HG03175 (cell line): ENCODE measurements around the gene CHPF2.

Source experiments
- ATAC-seq: cut with Tn5 transposase; IDR thresholded peaks from one replicate; pipeline ENCODE4 v1.9.1; 2021; ENCODE audit warnings: mild to moderate bottlenecking, moderate library complexity; ENCODE audit not compliant: unreplicated experiment

CHPF2 gene

DNA sequence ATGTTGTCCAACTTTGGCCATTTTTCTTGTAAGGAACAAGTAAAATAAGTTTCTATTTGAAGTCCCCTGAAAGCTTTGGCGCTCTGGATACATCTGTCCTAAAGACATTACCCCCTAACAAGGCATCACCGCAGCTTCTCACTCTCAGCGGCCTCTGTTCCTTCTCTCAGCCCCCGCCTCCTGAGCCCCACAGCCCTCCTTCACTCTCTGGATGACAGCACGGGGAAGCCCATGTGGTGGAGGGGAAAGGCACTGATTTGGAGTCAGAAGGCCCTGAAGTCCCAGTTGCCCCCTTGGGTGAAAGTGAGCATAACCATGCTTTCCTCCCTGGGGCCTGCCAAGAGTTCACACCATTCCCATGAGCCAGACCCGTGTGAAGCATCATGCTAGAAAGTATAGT is 26.6 kb upstream of the CHPF2 start:
- ATAC-seq: no peak

DNA sequence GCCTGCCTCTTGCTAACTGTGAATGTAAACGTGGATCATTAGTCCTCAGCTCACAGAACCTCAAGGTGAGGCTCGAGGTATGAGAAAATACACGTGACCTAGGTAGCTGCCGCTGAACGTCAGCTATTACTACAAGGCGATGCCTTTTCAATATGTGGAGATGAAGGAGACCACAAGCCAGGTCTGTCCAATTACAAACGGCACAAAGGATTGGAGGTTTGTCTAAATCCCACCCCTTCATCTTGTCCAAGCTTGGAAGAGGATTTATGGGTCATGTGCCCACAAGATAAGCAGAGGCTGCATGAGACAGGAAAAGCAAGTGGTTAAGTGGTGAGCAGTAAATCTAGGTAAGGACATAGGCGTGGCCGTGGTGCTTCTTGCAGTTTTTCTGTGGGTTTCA is 25.4 kb upstream of the CHPF2 start:
- no peak for ATAC-seq

DNA sequence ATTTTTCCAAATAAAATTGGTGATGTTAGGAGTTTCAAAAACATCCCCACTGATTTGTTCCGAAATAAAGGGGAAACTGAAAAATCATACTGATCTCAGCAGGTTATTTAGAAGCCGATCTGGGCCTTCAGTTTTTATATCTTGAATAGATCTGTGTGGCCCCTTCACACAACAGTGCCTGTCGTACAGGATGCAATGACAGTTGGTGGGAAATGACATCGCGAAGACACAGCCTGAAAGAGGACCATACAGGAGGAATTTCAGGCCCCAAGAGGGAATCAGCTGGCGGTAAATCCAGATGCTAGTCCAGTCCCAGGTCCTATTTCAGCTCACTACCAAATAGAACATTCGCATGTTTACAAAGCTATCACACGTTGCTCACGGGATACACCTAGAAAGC is 25.0 kb upstream of the CHPF2 start:
- ATAC-seq: no peak

DNA sequence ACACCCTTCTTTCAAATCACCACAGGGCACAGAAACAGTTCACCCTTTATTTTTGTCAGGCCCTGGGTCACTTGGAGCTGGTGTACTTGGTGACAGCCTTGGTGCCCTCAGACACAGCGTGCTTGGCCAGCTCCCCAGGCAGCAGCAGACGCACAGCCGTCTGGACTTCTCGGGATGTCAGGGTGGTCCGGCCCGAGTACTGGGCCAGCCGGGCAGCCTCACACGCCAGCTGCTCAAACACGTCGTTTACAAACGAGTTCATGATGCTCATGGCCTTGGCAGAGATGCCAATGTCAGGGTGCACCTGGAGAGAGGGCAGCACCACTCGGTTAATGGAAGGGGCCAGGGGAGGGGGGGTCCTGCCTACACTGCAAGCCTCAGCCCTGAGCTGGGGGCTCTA is 24.5 kb upstream of the CHPF2 start:
- no peak for ATAC-seq

DNA sequence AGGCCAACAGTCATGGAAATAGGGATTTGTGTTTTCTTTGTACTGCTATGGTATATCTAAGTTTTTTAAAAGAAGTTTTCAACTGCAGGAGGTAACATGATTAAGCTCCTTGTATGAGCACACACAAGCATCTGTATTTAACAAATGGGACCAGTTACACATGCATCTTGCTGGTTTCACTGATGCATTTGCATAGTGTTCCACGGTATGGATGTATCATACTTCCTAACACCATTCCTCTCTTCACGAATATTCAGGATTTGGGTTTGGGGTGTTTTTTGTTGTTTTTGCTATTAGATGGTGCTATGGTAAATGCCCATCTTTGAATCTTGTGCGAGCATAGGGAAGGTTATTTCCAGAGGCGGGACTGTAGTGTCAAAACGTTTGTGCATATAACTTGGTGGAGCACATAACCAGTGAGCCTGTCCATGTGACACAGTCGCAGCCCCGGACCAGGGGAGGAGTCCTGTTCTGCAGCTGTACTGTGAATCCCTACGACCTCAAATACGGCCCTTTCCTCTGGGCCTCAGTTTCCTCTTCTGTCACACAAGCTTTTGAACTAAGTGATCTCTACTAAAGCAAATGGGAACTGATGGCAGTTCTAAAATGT is 23.9 kb upstream of the CHPF2 start:
- ATAC-seq: no peak

DNA sequence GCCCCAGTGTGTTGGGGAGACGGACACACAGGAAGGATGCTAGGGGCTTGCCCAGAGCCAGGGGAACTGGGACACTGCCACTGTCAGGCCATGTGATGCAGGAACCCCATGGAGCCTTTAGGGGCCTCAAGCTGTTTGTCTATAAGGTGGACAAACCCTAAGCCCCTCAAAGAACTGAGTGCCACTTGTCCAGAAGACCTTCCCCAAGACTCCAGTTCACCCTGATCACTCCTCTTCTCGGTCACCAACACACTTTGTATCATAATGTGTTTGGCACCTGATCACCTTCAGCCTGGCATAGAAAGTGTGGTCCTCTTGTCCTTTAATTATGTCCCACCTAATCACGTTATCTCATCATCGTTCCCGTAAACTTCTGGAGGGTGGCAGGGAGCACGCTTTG is 22.7 kb upstream of the CHPF2 start:
- no peak for ATAC-seq

DNA sequence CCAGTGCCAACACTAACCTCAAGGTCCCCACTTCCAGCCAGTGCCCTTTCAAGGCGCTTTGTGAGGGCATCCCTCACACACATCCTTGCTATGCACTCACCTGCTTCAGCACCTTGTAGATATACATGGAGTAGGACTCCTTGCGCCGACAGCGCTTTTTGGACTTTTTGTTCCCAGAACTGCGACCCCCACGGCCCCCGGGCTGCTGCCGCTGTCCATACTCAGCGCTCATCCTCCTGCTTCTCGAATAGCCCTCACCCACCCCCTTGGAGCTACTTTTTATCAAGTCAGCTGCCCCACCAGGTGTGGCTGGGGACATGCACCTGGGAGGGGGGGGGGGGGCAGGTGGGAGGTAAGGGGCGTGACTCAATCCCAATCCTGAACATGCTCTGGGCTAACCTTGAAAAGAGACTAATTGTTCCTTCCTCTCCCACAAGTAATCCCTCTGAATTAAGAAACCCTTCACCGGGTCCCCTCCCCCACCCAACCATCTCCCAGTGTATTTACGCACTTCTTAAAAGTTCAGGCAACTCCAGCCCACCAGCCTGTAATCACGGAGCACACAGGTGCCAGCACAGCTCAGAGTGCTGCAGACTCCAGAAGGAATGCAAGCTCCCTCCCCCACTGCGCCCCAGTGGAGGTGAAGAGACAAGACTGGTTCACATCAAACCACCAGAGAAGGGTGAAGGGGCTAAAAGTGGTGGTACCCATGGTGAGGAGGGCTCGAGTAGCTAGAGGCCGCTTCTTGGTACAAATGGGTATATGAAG is 22.0 kb upstream of the CHPF2 start, which contains the start of gene H2BK1:
Gene H2BK1, minus strand, starts transcription at position 402 of the 768 bp plus-strand sequence. Its CDS starts 170 bp downstream, at position 232.
- ATAC-seq: no peak

DNA sequence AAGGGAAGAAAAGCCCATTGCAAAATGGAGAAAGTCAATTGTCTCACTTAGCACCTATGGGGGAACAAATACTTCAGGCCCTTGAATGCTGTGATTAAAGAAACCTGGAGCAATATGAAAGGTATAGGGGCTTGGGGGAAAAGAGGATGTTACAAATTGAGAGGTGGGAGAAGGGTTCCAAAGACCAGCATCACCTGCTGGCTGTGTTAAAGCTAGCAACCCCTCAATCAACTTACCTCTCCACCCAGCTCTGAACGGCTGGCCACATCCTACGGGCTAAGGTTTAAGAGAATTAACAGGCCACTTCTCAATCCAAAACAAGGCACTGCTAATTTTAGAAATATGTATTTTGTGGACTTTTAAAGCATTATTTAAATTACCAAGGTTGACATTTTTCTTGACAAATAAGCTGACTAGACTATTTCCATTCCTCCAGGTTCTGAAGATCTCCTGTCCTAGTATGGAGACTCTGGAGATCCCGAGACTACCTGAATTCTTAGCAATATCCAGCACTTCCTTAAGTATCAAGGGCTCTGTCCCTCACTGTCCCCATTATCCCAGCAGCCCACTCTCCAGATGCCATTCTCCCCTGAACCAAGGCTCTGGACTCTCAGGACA is 21.0 kb upstream of the CHPF2 start:
- no peak for ATAC-seq

DNA sequence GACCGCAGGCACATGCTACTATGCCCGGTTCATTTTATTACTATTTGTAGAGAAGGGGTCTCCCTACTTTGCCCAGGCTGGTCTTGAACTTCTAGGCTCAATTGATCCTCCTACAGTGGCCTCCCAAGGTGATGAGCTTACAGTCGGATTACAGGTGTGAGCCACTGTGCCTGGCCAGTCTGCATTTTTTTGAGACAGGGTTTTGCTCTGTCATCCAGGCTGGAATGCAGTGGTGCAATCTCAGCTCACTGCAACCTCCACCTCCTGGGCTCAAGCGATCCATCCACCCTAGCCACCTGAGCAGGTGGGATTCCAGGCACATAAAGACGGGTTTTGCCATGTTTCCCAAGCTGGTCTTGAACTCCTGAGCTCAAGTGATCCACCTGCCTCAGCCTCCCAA is 19.7 kb upstream of the CHPF2 start:
- ATAC-seq: no peak

DNA sequence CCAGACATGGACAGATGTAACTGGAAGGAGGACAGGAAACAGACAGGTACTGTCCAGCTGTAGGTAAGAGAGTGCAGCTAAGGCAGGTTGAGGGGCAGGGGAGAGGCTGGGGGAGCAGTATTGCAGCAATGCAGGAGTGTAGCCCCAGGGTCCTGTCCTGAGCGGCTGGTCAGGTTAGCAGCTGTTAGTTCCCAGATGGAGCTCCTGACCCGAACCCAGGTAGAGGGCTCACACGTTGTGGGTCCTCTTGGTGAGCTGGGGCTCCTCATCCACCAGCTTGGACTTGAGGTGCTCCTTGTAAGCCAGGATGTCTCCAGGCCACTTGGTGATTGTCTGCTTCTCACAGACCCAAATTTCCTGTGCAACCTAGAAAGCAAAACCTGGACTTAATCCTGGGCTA is 18.5 kb upstream of the CHPF2 start:
- no peak for ATAC-seq

DNA sequence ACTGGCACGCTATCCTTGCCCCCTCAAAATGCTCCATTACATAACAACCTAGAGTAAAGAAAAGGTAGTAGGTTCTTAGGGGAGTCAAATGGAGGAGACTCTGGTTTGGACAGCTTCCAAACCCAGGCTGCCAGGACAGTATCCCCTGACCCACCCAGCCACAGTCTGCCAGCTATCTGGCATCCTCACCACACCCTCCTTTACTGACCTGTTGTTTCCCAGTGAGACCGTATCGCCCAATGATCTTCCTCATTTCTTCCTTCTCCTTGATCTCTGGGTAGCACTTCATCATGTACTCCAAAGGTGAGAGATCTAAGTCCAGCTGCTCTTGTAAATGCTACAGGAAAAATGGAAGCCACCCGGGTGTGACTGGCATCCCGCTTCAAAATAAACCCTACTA is 16.9 kb upstream of the CHPF2 start:
- no peak for ATAC-seq

DNA sequence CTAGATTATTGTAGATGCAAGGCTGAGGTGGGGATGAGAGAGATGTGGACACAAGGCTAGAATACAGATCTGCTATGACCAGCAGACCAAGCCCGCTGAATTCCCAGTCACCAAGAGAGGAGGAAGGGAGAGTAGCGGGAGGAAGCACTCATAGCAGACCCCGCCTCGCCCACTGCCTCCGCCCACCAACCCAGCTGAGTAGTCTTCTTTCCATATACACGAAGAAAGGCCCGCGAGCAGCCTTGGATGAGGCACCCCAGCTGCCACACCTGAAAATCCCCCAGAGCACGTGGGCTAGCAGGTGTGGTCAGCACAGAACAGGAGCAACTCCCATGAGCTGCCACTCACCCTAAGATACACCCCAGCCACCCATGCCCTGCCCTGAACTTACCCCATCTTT is 14.1 kb upstream of the CHPF2 start:
- ATAC-seq: no peak

DNA sequence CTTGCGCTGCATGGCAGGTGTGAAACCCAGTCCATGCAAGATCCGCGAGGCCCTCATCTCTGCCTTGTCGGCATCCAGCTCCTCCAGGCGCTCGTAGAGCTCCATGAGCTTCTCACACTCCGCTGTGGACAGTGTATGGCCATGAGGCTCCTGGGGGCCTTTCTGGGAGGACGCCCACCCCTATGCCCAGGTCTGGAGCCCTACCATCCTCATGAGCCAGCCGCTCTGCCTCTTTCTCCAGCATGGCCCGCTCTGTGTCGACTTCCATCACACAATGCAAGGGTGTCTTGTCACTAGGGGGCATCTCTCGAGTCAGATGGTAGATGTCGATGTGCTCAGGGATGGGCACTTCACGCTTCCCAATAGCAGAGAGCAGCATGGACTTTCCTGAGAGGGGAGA is 8.6 kb upstream of the CHPF2 start:
- no peak for ATAC-seq

DNA sequence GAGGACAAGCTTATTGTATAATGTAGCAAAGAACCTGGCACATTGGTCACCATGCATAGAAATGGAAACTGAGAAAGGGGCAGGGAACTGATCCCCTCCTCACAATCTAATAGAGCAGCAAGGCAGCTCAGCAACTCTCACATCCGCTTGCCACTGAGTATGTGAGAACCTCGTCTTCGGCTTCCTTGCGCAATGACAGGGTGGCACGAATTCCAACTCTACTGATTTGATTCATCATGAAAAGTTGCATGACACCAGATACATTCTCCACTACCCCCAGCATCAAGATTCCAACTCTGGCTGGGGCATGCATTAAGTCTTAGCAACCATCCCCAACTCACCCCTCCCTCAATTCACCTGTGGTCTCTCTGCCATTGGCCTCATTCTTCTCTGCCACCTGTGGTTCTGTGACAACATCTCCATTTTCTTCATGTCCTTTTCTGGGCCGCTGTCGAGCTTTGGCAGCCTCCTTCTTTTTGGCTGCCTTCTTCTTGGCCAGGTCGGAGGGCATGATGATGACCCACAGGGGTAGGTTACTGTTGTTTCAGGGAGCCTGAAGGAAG is 6.3 kb upstream of the CHPF2 start:
- ATAC-seq: no peak

DNA sequence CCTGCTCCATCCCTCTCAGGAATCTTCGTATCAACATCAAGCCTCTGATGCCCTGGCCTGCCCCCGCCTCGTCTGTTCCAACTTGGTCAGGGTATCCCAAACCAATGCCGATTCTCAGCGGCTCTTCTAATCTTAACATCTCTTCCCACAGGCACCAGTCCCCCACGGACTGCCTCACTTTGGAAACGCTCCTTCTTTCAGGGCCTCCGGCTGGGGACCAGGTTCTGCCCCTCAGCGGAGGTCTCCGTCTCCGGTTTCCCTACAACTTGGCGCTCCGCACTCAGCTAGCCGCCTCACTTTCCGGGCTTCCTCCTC is 5.8 kb upstream of the CHPF2 start:
- peak; percentile 8 for ATAC-seq

DNA sequence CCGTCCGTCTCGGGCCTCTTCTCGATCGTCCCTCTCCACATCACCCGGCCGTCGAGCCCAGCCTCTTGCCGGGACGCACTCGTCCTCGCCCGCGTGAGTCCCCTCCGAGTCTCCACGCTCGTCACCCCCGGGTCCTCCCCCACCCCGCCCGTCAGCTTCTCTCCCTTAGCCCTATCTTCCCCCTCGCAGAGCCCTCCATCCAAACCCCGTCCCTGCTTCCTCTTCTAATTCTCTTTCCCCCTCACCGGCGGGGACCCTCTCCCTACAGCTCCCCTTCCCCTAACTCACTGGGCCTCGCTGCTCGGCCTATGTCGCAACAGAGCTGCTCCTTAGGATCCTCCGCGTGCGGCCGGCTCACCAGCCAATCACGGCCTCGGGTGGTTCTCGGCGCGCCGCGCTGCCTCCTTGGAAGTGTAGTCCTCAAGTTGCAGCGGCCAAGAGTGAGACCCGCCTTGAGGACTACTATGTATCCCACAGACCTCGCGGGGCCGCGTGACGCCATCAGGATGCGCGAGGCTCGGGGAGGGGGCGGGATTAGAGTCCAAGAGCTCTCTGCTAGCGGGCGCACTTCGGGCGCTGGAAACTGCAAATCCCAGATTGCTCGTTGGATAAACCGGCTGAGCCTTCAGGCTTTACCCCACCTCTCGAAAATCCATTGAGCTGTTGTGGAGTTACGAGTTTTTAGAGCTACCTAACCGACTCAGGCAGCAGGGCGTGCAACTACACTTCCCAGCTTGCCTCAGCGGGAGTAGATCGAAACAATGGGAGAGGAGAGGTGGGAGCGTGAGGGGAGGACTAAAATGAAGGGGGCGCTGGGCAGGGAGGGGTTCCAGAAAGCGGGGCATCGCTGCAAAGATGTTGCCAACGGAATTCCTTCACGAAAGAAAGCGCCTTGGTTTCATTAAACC is 5.2 kb upstream of the CHPF2 start, which contains the start of gene ABCF2:
Gene ABCF2, minus strand, starts transcription at position 331 of the 908 bp plus-strand sequence. CDS start 747 bp downstream, outside the sequence.
- peak; percentile 100 for ATAC-seq

DNA sequence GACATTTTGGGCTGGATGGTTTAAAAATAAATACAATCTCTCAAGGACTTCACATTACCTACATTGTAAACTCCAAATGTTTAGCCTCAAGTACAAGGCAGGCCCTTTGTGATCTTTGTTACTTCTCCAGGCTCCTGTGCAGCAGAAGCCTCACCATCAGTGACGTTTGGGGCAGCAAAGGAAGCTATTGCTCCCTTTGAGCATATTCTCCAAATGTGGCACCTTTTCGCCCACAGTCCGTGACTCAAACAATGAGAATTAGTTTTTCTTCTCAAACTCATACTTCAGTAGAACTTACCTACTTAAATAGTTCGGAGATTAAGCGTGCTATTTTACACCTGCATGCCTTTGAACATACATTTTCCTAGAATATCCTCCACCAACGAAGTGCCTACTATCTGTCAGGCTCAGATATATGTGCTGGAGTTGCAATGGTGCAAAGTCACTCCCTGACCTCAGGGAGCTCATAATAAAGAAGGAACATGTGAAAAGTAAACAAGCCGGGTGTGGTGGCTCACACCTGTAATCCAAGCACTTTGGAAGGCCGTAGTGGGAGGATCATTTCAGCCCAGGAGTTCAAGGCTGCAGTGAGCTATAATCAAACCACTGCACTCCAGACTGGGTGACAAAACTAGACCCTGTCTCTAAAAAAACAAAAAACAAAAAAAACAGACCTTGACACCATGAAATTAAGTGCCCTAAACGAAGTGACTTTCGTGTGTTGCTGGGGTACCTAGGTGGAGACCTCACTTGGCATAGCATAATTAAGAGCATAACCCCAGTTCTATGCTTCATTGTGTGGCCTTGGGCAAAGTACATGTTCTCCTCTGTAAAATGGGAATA is 4.0 kb upstream of the CHPF2 start:
- no peak for ATAC-seq

DNA sequence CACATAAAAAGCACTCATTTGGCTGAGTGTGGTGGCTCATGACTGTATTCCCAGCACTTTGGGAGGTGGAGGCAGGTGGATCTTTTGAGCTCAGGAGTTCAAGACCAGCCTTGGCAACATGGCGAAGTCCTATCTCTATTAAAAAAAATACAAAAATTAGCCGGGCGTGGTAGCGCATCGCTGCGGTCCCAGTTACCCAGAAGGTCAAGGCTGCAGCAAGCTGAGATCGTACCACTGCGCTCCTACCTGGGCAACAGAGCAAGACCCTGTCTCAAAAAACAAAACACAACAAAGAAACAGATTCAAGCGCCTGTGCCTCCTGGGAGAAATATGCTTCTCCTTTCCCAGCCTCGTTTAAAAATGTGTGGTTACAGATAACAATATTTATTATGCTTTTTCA is 3.0 kb upstream of the CHPF2 start:
- ATAC-seq: no peak

DNA sequence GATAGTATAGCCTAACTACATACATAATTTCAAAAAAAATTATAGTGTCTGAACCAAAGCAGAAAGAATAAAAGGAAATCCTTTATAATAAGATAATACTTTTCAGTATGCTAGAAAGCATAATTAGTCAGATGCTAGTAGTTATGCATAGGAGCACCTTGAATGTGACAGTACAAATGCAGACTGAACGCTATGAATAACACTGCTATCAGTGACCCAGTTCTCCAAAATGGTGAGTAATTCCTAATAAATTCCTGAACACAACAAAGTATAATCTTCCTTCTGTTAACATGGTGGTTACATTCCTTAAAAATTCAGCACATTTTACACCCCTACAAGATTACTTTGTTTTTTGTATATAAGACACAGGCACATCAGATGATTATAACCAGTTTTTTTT is 1.2 kb upstream of the CHPF2 start:
- ATAC-seq: no peak
